H9 (cell line): Measurements from ENCODE around the gene ROBO4. TPM values are rescaled to one million over a fixed set of nuclear protein-coding genes. Genes with fewer than 3 reads are reported as not detected.

Experiments used
- DNase-seq: peaks from one replicate; pipeline ENCODE4 v3.0.0-alpha.2; 2017
- H2AFZ ChIP-seq: one replicate; pipeline ENCODE4 v1.6.1; 2013; ENCODE audit warnings: mild to moderate bottlenecking, low read length, control low read depth, moderate library complexity
- H2AK5ac ChIP-seq: 2 replicates; pipeline ENCODE4 v1.6.1; 2013; ENCODE audit warnings: low read length, control low read depth, mixed read lengths; ENCODE audit not compliant: insufficient read length
- H2BK120ac ChIP-seq: one replicate; pipeline ENCODE4 v1.6.1; 2013; ENCODE audit warnings: low read depth, mild to moderate bottlenecking, low read length, control low read depth, inconsistent platforms; ENCODE audit not compliant: poor library complexity, severe bottlenecking
- H2BK12ac ChIP-seq: 2 replicates; pipeline ENCODE4 v1.6.1; 2013; ENCODE audit warnings: low read length, control low read depth, mixed read lengths, low read depth; ENCODE audit not compliant: insufficient read length
- H2BK15ac ChIP-seq: 2 replicates; pipeline ENCODE4 v1.6.1; 2013; ENCODE audit warnings: low read depth, low read length, control low read depth
- H2BK20ac ChIP-seq: one replicate; pipeline ENCODE4 v1.6.1; 2013; ENCODE audit warnings: low read depth, mild to moderate bottlenecking, low read length, control low read depth, inconsistent platforms; ENCODE audit not compliant: poor library complexity, severe bottlenecking
- H2BK5ac ChIP-seq: 2 replicates; pipeline ENCODE4 v1.6.1; 2013; ENCODE audit warnings: low read length, control low read depth, mixed read lengths; ENCODE audit not compliant: insufficient read length
- H3K14ac ChIP-seq: 2 replicates; pipeline ENCODE4 v1.6.1; 2013; ENCODE audit warnings: low read length, control low read depth; ENCODE audit not compliant: insufficient read depth
- H3K18ac ChIP-seq: 2 replicates; pipeline ENCODE4 v1.6.1; 2013; ENCODE audit warnings: low read depth, mild to moderate bottlenecking, mixed read lengths, low read length, control low read depth; ENCODE audit not compliant: insufficient read length
- H3K23ac ChIP-seq: 2 replicates; pipeline ENCODE4 v1.6.1; 2013; ENCODE audit warnings: low read length, control low read depth, mixed read lengths, low read depth; ENCODE audit not compliant: insufficient read length
- H3K23me2 ChIP-seq: 2 replicates; pipeline ENCODE4 v1.6.1; 2013; ENCODE audit warnings: low read depth, mild to moderate bottlenecking, mixed read lengths, low read length, control low read depth; ENCODE audit not compliant: insufficient read length, poor library complexity, severe bottlenecking
- H3K27ac ChIP-seq: 2 replicates; pipeline ENCODE4 v1.5.1; 2013; ENCODE audit warnings: low read length, control low read depth, mixed read lengths, low read depth; ENCODE audit not compliant: insufficient read length
- H3K27me3 ChIP-seq: 2 replicates; pipeline ENCODE4 v1.6.1; 2013; ENCODE audit warnings: low read length, control low read depth, inconsistent platforms; ENCODE audit not compliant: insufficient read depth
- H3K4ac ChIP-seq: 2 replicates; pipeline ENCODE4 v1.6.1; 2013; ENCODE audit warnings: low read depth, mild to moderate bottlenecking, control low read depth, inconsistent platforms, low read length, moderate library complexity
- H3K4me1 ChIP-seq: 2 replicates; pipeline ENCODE4 v1.6.1; 2013; ENCODE audit warnings: low read length, control low read depth, inconsistent platforms; ENCODE audit not compliant: insufficient read depth
- H3K4me2 ChIP-seq: 2 replicates; pipeline ENCODE4 v1.6.1; 2013; ENCODE audit warnings: low read length, control low read depth, mixed read lengths; ENCODE audit not compliant: insufficient read length, insufficient read depth
- H3K56ac ChIP-seq: 2 replicates; pipeline ENCODE4 v1.6.1; 2013; ENCODE audit warnings: low read depth, mild to moderate bottlenecking, mixed read lengths, low read length, control low read depth; ENCODE audit not compliant: insufficient read length
- H3K79me1 ChIP-seq: 2 replicates; pipeline ENCODE4 v1.6.1; 2013; ENCODE audit warnings: low read depth, mild to moderate bottlenecking, moderate library complexity, low read length, control low read depth, inconsistent platforms; ENCODE audit not compliant: insufficient read depth, poor library complexity, severe bottlenecking
- H3K79me2 ChIP-seq: 2 replicates; pipeline ENCODE4 v1.6.1; 2013; ENCODE audit warnings: low read length, control low read depth, inconsistent platforms; ENCODE audit not compliant: insufficient read depth
- H3K9ac ChIP-seq: 2 replicates; pipeline ENCODE4 v1.6.1; 2013; ENCODE audit warnings: low read length, control low read depth, mixed read lengths; ENCODE audit not compliant: insufficient read length; ENCODE audit errors: extremely low read depth
- H3K9me3 ChIP-seq: one replicate; pipeline ENCODE4 v1.6.1; 2013; ENCODE audit warnings: low read depth, low read length, inconsistent platforms; ENCODE audit not compliant: control insufficient read depth
- H3T11ph ChIP-seq: one replicate; pipeline ENCODE4 v1.6.1; 2013; ENCODE audit warnings: mild to moderate bottlenecking, low read length, control low read depth, inconsistent platforms
- H4K20me1 ChIP-seq: one replicate; pipeline ENCODE4 v1.6.1; 2013; ENCODE audit not compliant: control insufficient read depth, insufficient read length, insufficient read depth
- H4K5ac ChIP-seq: 2 replicates; pipeline ENCODE4 v1.6.1; 2013; ENCODE audit warnings: low read depth, mild to moderate bottlenecking, mixed read lengths, low read length, control low read depth; ENCODE audit not compliant: insufficient read length
- H4K8ac ChIP-seq: replicated peaks from 2 replicates; pipeline ENCODE4 v1.6.1; 2013; ENCODE audit warnings: low read length, control low read depth, mixed read lengths, low read depth; ENCODE audit not compliant: insufficient read length
- H4K91ac ChIP-seq: 2 replicates; pipeline ENCODE4 v1.6.1; 2013; ENCODE audit warnings: low read depth, mild to moderate bottlenecking, moderate library complexity, mixed read lengths, low read length, control low read depth; ENCODE audit not compliant: insufficient read length
- H3K27ac Mint-ChIP-seq, 3 experiments: 2 replicates in 2 of 3; 3 replicates in 1 of 3; pipeline ENCODE4 v1.8.0; 2020 to 2021; ENCODE audit warnings: mixed read lengths in 3 of 3, mild to moderate bottlenecking in 1 of 3, moderate library complexity in 1 of 3
- H3K27me3 Mint-ChIP-seq: 2 replicates; pipeline ENCODE4 v1.8.0; 2021; ENCODE audit warnings: low read depth, mild to moderate bottlenecking, moderate library complexity, mixed read lengths
- H3K36me3 Mint-ChIP-seq, 3 experiments: 2 replicates in 2 of 3; 3 replicates in 1 of 3; pipeline ENCODE4 v1.8.0; 2020 to 2021; ENCODE audit warnings: low read depth in 3 of 3, mixed read lengths in 3 of 3; ENCODE audit not compliant: insufficient read depth in 1 of 3
- H3K4me1 Mint-ChIP-seq, 2 experiments: 2 replicates each; pipeline ENCODE4 v1.8.0; 2020; ENCODE audit warnings: mixed read lengths in 2 of 2
- H3K4me3 Mint-ChIP-seq, 2 experiments: 2 replicates in 1 of 2; 3 replicates in 1 of 2; pipeline ENCODE4 v1.8.0; 2020 to 2021; ENCODE audit warnings: mild to moderate bottlenecking in 2 of 2, mixed read lengths in 2 of 2, moderate library complexity in 1 of 2
- H3K9me3 Mint-ChIP-seq, 2 experiments: 2 replicates in 1 of 2; 3 replicates in 1 of 2; pipeline ENCODE4 v1.8.0; 2020; ENCODE audit warnings: mild to moderate bottlenecking in 2 of 2, mixed read lengths in 2 of 2, moderate library complexity in 1 of 2
- WGBS: extraction: QIAGEN DNeasy Blood & Tissue Kit; methylation state at CpG from one replicate; pipeline ENCODE4 v1.1.7; 2013; ENCODE audit warnings: missing lambda C conversion rate, low lambda C conversion rate, mixed read lengths; ENCODE audit not compliant: insufficient read length; ENCODE audit errors: extremely low coverage; 5-methylcytosine and 5-hydroxymethylcytosine counted together
- total RNA-seq: library from RNA; stranded (reverse); gene quantifications from 2 replicates; pipeline ENCODE4 v1.2.1, GENCODE V29; 2021
- TF ChIP-seq, protein P1 (sequence below): fragments of 200-600 bp; sonication (generic); conservative IDR thresholded peaks from 3 replicates; pipeline ENCODE4 v1.8.0; 2021; ENCODE audit warnings: antibody characterized with exemption, mild to moderate bottlenecking

ROBO4 gene
- total RNA-seq, 1 experiment from 2014 or later: not detected

DNA sequence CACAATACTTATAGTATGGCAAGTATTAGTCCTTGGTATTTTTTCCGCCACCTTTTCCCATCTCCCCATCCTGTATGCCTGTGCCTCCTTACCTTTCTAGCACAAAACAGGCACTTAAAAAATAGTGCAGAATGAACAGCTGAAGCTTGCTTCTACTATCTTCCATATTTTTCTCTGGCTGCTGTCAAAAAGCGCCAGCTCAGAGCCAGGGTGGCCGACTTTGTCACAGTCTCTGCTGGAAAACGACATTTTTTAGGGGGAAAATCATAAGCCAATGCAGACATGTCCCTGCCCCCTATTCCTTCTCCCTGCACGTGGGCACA lies 58.9 kb downstream of the ROBO4 start:
- H3K4me2 ChIP-seq: peak overlapping the region; percentile 30
- H2BK20ac ChIP-seq: no peak overlapping the region
- H3K14ac ChIP-seq: no peak overlapping the region
- no peak overlapping the region for H3K4ac ChIP-seq
- no peak overlapping the region for H3K18ac ChIP-seq
- H2AFZ ChIP-seq: no peak overlapping the region
- H2BK5ac ChIP-seq: no peak overlapping the region
- H2BK15ac ChIP-seq: no peak overlapping the region
- H3K23me2 ChIP-seq: peaks cover 3% of the 10 kb centered on the region
- no peak overlapping the region for H3T11ph ChIP-seq
- H3K4me1 Mint-ChIP-seq: peaks cover 11 to 35% of the 10 kb centered on the region in 2 experiments
- no peak overlapping the region for H3K9ac ChIP-seq
- H3K79me2 ChIP-seq: no peaks in the 10 kb centered on the region
- no peaks in the 10 kb centered on the region for H3K4me1 ChIP-seq
- no peaks in the 10 kb centered on the region for H3K79me1 ChIP-seq
- H4K5ac ChIP-seq: no peak overlapping the region
- H3K56ac ChIP-seq: no peak overlapping the region
- no peak overlapping the region for H3K27ac ChIP-seq
- no peaks in the 10 kb centered on the region for H4K20me1 ChIP-seq
- peak overlapping the region; percentile 34 to 65; a peak in 4 of 5 replicates for H3K4me3 Mint-ChIP-seq
- no peaks in the 10 kb centered on the region for H3K36me3 Mint-ChIP-seq
- no peaks in the 10 kb centered on the region for H3K9me3 ChIP-seq
- no peak overlapping the region for H4K8ac ChIP-seq
- H3K27me3 ChIP-seq: peaks cover 60% of the 10 kb centered on the region
- no peak overlapping the region for H2BK120ac ChIP-seq
- no peak overlapping the region for H3K23ac ChIP-seq
- no peak overlapping the region for H2AK5ac ChIP-seq
- H4K91ac ChIP-seq: no peak overlapping the region
- H3K27ac Mint-ChIP-seq: no peak overlapping the region
- no CpG with 5 or more reads among the region's 5 CpGs for WGBS
- peaks cover 42% of the 10 kb centered on the region for H3K27me3 Mint-ChIP-seq
- TF ChIP-seq, protein P1, sequence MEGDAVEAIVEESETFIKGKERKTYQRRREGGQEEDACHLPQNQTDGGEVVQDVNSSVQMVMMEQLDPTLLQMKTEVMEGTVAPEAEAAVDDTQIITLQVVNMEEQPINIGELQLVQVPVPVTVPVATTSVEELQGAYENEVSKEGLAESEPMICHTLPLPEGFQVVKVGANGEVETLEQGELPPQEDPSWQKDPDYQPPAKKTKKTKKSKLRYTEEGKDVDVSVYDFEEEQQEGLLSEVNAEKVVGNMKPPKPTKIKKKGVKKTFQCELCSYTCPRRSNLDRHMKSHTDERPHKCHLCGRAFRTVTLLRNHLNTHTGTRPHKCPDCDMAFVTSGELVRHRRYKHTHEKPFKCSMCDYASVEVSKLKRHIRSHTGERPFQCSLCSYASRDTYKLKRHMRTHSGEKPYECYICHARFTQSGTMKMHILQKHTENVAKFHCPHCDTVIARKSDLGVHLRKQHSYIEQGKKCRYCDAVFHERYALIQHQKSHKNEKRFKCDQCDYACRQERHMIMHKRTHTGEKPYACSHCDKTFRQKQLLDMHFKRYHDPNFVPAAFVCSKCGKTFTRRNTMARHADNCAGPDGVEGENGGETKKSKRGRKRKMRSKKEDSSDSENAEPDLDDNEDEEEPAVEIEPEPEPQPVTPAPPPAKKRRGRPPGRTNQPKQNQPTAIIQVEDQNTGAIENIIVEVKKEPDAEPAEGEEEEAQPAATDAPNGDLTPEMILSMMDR: no peak
- H2BK12ac ChIP-seq: no peak overlapping the region
- H3K9me3 Mint-ChIP-seq: peaks cover 0 to 2% of the 10 kb centered on the region in 2 experiments; a peak in 1 of 5 replicates
- DNase-seq: no peak
